HuH-7.5 (cell line): ENCODE data around the gene LINC00305.

Source experiments
- DNase-seq: peaks from one replicate; pipeline ENCODE4 v3.0.0; 2011; ENCODE audit warnings: low spot score

The LINC00305 gene

DNA sequence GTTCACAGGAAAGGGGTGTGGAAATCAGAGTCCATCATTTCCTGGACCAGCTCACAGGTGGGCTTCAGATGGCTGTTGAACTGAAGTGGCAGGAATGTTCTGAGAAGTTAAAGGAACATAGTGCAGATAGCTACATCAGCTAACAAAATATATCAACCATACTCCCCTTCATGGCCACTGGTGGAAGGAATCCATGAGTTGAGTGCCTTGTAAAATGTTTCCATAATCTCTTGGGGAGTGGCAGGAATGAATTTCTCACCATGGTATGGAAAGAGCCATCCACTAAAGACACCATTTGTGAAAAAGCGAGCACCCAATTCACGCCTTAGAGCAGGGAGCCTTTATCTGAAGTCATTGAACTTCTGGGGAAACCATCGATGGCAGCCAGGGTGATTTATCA lies at the start of gene LINC00305:
LINC00305 (minus strand) TSS at position 101 of the 400 bp plus-strand sequence.
- no peak for DNase-seq

DNA sequence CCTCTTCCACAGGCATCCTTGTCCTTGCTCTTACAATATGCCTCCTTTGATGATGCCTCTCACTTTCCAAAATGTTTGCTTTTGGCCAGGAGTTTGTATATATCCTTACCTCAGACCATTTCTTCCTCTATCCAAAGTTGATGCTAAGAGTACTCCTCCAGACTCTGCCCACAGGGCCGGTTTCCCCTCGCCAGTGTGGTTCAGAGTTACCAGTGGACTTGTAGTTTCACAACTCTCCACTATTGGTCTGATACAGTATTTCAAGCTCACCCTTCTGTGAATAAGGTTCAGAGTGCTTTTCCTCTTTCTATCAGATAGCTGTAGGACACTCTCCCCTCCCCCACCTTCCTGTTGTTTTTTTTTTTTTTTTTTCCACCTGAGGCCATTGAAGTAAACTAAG lies 42.2 kb upstream of the LINC00305 start:
- DNase-seq = no peak

DNA sequence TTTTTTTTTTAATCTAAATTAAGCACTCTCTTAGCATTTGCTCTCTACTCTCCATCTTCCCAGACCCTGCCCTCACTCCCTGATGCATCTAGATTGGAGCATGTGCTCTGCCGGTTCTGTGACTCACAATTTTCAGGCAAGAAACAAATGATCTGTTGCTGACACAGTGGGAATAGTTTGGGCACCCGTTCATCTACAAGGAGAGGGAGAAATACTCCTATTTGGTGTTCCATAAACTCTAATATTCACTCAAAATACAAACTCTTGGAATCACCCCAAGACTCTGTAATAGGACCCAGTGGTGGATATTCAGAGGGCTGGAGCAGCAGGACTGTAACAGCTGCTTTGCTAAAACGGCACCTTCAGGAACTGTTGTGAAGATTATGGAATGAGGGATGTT lies 37.1 kb upstream of the LINC00305 start:
- DNase-seq = no peak

DNA sequence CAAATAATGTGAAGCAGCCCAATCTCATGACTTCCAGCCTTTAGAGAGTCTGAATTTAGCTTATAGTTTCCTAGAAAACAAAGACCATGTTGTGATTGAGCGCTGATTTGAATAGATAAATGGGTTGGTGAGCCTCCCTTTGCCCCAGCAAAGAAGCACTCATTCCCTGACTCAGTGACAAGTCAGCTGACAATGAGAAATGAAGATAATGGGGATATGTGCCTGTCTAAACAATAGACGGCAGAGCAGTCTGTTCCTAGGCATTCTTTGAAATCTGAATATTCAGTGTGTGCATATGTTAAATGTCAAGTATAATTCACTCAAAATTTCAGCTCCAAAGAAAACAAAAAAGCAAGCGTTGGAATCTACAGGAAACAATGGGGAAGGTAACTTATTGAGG lies 34.8 kb upstream of the LINC00305 start:
- DNase-seq = no peak

DNA sequence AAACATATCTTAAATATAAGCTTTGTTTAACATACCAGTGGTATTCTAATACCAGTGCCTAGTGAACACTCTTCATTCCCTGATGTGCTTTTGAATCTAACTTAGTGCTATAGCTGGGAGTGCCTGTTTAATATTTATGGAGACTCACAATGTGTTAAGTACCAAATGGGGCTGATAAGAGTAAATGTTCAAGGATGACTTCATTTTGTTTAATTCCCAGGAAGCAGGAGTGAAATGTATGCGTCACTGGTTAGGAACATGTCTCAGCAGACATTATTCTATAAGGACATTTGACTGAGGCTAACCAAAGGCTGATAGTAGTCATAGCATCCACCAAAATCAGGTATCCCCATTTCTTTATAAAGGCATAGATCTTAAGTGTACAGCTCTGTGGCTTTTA lies 31.7 kb upstream of the LINC00305 start:
- DNase-seq = no peak

DNA sequence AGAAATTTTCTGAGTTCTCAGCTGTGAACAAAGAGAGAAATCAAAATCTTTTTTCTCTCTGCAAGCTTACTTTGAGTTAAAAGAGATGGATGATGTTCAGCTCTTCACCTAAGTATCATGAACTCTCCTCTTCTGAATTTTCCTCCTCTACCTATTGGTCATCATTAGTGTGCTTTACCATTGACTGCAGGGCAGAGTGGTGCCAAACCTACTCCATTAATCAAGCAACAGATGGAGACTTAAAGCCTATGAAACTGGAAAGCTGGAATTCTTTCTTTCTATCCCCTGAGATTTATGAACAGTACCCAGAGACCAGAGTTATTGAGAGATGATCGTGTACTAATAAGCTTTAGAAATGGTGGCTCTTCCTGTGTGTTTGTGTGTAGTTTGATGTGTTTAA lies 31.3 kb upstream of the LINC00305 start:
- DNase-seq = no peak

DNA sequence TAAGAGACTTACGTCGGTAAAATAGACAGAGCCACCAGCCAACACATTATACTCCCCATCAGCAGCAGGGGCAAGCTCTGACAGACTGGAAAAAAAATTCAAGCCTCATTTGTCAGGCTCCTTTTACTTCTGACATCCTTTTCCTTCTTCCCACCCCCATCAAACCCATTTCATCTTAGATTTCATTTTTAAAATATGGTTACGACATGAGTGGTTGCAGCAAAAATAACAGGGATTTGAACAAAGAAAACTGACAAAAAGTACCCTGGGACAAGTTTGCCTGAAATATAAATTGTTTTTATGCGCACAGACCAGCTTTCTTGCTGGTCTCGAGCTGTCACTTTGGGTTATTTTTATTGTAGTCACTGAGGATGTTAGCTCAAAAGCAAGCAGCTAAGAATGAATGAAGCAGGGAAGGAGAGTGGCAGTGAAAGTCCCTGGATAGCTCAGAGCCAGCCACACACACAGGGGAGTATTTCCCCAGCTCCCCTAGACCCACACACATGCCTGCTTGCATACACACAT lies 30.7 kb upstream of the LINC00305 start:
- no peak for DNase-seq

DNA sequence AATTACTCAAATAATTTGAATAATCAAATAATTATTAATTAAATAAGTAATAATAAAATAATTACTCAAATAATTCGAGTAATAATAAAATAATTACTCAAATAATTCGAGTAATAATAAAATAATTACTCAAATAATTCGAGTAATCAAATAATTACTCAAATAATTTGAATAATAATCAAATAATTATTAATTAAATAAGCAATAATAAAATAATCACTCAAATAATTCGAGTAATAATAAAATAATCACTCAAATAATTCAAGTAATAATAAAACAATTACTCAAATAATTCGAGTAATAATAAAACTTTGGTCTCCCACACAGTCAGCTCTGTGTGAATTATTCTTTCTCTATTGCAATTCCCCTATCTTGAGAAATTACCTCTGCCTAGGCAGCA lies 30.0 kb upstream of the LINC00305 start:
- no peak for DNase-seq

DNA sequence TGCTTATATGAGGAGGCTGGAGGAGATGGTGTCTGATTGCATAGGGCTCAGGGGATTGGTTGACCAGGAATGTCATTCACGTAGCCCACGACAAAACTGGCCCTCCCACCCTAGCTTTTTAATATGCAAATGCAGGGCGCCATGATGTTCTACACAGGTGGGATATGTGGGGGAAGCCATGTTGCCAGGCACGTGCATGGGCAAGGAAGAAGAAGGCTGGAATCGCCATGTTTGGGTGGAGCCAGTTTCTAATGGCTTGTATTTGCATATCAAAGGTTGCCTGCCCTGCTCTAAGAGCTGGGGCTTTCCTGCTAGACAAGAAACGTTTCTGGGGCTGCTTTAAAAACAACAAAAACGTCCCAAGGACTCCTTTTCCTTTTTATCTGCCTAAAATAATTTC lies 26.5 kb upstream of the LINC00305 start:
- DNase-seq = no peak

DNA sequence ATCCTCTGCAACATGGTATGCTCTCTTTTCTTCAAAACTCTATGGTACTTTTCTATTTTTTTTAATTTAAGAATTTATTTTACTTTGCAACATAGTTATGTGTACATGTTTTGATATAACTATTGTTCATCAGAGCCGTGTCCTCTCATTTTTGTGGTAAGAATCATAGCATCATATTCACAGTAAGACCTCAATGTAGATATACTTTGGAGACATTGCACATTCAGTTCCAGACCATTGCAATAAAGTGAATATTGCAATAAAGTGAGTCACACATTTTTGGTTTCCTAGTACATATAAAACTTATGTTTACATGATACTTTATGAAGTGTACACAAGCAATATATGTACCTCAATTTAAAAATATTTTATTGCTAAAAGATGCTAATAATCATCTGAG lies 22.7 kb upstream of the LINC00305 start:
- DNase-seq = no peak

DNA sequence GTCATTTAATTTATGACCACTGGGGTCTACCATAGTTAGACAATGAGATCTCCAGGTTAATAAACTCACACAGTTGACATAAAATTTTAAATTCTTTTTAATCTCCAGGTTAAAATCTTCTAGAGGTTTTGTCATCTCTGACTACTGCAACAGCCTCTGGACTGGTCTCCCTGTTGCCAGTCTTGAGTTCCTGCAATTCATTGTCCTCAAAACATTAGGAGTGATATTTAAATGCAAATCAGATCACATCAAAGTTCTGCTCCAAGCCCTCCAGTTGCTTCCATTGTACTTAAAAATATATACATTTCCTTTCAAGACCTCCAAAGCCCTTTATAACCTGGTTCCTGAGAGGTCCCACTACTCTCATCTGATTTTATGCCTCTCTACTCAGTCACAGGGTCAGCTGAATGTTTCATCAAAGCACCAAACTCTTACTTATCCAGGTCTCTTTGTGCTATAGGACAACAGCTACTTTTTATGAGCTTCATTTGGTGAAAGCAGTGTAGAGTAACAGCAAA lies 18.6 kb upstream of the LINC00305 start:
- DNase-seq = no peak

DNA sequence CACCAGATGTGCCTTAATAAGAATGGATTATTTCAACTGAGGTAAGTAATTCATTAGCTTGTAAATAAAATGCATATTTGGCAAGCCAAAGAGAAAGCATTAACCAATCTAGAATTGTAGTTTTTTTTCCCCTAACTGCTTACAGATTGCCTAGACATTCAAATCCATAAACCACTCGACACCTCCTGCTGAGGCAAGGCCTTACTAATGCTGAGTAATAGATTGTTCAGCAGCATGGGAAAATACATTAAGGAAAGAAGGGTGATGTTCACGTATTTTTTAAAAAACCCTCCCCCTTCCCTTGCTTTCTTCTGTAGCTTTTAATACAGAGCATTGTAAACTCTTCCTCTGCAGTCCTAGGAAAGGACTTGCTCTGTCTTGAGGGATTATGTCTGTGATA lies 17.0 kb upstream of the LINC00305 start:
- no peak for DNase-seq

DNA sequence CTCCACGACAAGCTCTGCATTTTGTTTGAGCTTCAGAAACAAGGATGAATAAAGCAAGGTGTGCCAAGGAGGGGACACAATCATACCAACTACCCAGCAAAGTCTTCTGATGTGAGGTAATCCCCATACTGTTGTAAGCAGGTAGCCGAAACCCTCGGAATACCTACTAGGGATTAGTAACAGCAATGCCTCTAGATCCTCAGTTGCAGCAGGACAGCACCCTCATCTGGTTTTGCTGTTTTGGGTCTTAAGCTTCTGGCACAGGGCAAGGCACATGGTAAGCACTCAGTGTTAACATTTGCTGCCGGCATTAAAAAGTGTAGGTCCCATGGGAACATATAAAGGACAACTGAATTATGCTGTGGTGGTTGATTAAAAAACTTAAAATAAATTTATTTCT lies 16.0 kb upstream of the LINC00305 start:
- DNase-seq = no peak

DNA sequence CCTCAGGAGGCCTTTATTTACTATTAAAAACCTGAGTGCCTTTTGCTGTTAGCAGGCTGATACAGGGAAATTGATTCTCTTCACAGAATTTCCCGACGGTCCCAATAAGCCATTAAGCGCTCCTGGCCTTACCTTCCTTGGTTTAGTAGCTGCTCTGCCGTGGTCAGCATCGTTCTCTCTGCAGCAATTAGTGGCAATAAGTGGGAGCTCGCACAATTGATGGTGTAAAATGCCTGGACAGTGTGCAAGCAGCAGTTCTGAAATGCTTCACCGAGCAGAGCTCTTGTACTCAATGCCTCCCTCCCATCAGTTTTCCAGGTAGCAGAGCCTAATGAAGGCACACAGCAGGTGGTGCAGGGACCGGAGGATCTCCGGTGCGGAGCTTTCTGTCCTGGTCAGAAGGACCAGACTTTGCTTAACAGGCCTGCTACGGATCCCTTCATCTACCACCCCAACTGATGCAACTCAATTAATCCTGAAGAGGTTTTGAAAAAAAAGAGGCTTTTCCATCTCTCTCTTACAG lies 1.1 kb upstream of the LINC00305 start:
- no peak for DNase-seq

DNA sequence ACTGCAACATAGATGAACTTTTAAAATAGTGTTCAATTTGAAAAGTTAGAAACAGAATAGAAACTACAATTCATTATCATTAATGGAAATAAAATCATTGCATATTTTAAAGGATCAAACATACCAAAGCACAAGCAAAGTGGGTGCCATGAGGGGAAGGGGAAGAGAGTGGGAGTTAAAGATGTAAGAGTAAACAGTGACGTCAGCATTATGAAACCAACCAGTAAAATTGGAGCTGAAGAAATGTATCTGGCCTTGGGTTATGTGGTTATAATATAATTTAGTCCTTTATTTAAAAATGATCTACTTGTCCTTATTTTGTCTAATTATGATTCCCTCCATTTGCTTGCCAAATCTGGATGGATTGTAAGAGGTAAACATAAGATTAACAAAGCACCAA lies 6.0 kb downstream of the LINC00305 start:
- no peak for DNase-seq

DNA sequence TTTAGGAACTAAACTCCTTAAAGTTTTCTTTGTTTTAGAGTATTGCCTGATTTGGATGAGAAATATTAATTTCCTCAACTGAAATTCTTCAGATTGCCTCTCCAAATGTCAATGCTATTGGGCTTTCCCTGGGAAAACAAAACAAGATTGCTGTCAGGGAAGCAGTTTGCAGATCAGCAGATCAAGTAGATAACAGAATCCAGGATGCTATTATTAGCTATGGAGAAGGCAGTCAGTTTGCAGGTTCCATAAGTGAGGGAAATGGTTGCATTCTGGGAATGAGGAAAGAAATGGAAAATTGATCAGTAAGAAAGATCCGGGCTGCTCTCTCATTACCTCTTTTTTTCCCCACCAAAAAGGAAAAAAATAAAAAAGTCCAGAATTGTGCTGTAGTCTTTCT lies 11.0 kb downstream of the LINC00305 start:
- no peak for DNase-seq

DNA sequence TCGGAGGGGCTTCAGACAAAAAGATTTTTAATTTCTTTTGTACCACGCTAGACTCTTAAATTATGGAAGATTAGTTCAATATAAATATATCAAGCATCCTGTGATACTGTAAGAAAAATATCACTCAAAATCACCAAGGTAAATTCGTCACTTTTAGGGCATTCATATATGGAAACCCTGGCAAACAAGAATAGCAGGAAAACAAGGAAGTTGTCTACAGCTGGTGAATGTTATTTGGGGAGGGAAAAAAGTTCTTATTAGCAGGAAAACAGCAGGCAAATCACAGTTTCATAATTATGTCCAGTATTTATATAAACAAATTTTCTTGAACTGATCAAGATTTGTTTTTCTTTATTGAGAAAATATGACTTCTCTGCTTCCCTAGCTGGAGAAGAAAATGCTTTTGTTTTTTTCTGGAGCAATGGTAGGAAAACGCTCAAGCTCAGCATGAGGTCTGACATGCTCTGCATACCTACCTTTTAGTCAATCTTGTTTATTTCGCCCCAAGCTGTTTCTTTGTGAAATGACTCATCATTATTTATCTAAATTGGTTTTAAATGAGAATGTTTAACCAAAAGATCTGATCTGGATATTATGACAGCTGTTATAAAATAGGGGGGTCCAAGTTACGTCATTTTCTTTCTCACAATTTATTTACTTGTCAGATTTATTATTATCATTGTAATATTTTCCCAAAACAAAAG lies 14.7 kb downstream of the LINC00305 start:
- no peak for DNase-seq

DNA sequence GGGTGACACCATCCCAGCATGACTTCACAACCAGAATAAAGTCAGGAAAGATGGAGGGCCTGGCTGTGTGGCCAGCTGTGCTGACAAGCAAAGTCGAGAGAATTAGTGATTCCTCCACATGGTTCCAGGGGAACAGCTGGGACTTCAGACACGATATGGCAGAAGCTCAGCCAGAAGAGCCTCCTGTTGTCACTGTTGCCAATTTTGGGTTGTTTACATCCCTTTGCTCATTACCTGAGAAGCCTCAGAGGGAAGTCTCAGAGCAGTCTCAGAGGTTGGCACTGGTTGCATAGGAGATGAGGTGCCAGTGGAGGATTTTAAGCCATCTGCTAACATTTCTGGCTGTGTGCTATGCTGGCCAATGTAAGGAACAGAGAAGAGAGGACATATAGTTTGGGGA lies 16.0 kb downstream of the LINC00305 start:
- DNase-seq = no peak

DNA sequence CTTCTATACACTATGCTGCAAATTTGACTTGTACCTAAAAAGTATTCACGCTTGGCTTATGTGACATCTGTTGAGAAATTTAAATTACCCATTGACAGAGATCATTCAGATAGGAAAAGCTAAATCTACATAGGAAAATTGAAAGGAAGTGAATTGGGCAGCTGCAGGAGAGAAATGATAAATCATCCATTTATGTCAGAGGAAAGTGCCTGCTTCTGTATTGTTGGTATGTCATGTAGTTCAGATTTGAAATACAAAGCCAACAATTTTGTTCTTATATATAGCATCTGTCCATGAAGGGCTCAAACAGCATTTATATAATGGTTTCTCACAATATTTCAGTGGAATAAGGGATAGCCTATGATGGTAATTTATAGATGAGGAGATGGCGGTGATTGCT lies 17.6 kb downstream of the LINC00305 start:
- no peak for DNase-seq

DNA sequence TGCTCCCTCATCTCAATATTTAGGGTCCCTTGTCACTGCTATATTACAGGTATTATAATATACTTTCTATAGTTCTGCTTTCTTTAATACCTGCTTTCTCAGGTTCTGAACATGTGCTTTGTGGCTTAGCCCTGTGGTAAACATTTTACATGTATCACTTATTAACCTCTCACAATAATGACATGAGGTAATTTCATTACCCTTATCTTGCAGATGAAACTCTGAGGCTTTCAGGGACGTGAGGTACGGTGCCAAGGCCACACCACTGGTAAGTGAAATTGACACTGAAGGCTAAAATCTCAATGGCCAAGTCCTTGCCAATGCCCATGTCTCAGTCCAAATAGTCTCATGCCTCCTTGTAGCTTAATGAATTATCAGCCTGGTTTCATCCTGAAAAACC lies 21.7 kb downstream of the LINC00305 start:
- DNase-seq = no peak

DNA sequence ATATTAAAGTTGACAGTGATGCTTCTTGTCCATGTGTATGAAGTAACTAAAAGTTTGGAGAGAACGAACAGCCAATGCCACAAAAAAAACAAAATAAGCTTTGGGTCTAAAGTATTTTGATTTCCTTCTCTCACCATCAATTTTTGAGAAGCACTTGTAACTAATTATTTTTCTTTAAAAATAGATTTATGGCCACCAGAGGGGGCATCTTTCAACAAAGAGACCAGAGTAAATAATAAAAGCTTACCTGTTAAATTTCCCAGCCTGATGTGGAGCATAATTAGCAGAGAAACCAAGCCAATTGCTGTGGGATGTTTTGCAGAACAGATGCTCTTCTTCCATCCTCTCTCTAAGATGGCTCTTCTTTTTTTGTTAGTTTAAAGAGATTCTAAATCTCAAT lies 29.0 kb downstream of the LINC00305 start:
- DNase-seq = no peak

DNA sequence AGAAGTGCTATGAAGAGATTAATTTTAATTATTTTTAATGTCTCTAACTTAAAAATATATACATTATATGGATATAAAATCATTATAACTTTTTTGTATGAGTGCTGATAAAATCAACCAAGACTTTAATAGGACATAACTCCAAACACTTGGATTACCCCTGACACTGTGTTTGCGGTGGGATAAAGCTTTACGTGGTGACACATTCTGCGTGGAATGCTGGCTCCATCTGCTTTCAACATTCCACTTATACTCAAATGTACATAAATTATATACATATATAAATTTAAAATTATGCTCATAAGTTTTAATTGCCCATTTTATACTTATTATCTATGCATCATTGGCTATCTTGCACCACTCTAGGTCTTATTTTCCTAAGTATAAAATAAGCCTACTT lies 30.5 kb downstream of the LINC00305 start:
- DNase-seq = no peak

DNA sequence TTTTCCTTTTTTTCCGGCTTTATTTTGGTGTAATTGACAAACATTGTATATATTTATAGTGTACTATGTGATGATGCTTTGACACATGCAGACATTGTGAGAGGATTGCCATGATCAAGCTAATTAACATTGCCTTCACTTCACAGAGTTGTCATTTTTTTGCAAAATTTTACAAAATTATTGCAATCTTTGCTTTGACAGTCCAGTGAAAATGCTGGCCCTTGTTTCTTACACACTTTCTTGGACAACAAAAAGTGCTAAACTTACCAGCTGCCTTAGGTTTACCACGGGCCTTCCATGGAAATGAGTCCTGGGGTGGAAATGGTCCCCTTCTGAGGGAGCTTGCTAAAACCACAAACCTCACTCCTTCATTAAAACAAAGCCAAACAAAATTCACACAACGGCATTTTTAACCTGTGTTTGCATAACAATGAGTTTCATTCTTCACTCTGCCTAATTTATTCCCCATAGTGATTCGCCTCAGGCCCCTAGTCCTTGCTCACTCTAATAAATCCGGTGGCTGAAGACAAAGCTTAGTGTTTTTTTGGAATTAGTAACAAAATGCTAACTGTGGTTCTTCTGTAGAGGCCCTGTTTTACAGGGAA lies 32.2 kb downstream of the LINC00305 start:
- DNase-seq = no peak

DNA sequence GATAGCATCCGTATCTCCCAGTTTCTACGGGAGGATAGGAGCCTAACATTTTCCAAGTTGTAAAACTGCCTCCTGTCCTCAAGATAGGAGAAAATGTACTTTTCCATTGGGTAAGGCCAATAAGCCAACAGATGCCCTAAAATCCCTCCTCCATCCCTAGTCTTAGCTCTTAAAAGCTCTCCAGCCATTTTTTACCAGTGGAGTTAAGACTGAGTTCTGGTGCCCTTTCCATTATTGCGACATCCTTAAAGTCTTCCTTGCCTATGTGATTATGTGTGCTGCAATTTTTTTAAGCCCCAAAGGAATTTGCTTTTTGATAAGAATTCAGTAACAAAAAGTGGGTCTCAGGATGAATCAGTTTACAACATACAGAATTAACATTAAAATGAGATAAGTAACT lies 33.0 kb downstream of the LINC00305 start:
- DNase-seq = no peak
